Mammary epithelial cell (primary cell): ENCODE results near the gene ZSWIM3.

ENCODE experiments used
- CTCF ChIP-seq, 2 donors: IDR thresholded peaks in 1 of 2; conservative IDR thresholded peaks in 1 of 2; 2 replicates each; pipeline ENCODE4 v1.5.1; 2011 to 2012; ENCODE audit warnings: inconsistent platforms in 2 of 2, low read length in 2 of 2, mild to moderate bottlenecking in 2 of 2, control low read depth in 1 of 2, low read depth in 1 of 2; ENCODE audit not compliant: insufficient read depth in 1 of 2; ENCODE audit errors: extremely low read depth in 1 of 2
- EZH2 ChIP-seq: IDR thresholded peaks from 2 replicates; pipeline ENCODE4 v1.6.1; 2012; ENCODE audit warnings: low read length, inconsistent platforms, borderline replicate concordance

GRCh38 chr20:45924391-45925261 lies 67.2 kb downstream of the ZSWIM3 start:
- TF ChIP-seq CTCF (conservative IDR thresholded peaks at IDR 0.05 in 1 of 2, IDR thresholded peaks at IDR 0.05 in 1 of 2; ENCODE audit: extremely low read depth in 1 of 2, insufficient read depth in 1 of 2, low read depth in 1 of 2, low read length in 2 of 2), result no peak
- no peak for TF ChIP-seq EZH2
